ENCODE results near the gene GALNT9.

GALNT9 gene

DNA sequence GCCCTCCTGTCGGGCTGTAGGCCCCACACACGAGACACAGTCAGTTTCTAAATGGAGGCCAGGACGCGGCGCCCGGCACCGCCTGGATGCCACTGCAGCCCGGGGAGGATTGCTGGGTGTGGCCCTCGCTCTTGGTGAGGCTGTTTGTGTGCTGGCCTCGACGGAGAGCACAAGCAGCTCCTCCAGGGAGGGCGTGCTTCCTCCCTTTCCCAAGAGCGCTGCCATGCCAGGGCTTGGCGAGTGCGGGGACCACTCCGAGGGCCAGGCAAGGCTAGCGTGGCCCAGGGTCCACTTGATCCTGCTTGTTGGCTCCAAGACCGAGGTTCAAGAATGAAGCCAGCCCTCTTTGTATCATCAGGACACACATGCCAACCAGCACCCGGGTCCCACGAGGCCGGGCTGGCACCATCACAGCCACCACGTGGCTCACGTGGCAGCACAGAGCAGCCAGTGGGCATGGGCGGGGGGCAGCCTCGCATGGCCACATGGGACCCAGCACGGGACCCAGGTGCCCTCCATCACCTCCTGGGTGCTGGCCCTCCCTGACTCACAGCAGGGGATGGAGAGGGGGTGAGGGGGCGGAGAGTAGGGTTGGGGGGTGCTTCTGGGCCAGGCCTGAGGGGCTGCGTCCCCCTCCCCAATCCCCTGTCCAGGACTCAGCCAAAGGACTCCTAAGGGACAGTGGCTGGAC, 113.9 kb downstream of the GALNT9 start:
- H3K4me3 ChIP-seq (ENCODE audit: low read depth, low read length) = no peak overlapping the region
- CTCF ChIA-PET = no interaction called here
- POLR2A ChIA-PET = no interaction called here
- no peak for DNase-seq (ENCODE audit: low read depth, low spot score)
- TF ChIP-seq, protein P1, sequence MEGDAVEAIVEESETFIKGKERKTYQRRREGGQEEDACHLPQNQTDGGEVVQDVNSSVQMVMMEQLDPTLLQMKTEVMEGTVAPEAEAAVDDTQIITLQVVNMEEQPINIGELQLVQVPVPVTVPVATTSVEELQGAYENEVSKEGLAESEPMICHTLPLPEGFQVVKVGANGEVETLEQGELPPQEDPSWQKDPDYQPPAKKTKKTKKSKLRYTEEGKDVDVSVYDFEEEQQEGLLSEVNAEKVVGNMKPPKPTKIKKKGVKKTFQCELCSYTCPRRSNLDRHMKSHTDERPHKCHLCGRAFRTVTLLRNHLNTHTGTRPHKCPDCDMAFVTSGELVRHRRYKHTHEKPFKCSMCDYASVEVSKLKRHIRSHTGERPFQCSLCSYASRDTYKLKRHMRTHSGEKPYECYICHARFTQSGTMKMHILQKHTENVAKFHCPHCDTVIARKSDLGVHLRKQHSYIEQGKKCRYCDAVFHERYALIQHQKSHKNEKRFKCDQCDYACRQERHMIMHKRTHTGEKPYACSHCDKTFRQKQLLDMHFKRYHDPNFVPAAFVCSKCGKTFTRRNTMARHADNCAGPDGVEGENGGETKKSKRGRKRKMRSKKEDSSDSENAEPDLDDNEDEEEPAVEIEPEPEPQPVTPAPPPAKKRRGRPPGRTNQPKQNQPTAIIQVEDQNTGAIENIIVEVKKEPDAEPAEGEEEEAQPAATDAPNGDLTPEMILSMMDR (IDR thresholded peaks at IDR 0.05; ENCODE audit: insufficient read depth, low read length, missing control alignments) = no peak

GRCh38 chr12:132214891-132215290, 114.5 kb downstream of the GALNT9 start:
- no peak overlapping the region for H3K4me3 ChIP-seq (ENCODE audit: low read depth, low read length)
- TF ChIP-seq, protein P1 (IDR thresholded peaks at IDR 0.05; ENCODE audit: insufficient read depth, low read length, missing control alignments) = no peak
- CTCF ChIA-PET = no interaction called here
- DNase-seq (ENCODE audit: low read depth, low spot score) = no peak
- POLR2A ChIA-PET = no interaction called here

DNA sequence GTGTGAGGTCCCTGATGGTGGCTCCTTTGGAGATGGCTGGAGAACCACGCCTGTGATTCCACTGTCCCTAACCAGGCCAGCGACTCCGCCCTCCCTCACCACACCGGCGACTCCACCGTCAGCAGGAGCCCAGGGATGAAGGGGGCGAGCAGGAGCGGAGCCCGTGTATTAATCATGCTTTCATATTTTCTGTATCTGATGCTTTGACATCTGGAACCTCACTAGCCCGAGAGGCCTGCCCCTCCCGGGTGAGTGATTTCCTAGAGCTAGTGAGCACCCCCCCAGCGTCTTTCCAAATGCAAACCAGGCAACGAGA, 115.3 kb downstream of the GALNT9 start:
- TF ChIP-seq, protein P1 (IDR thresholded peaks at IDR 0.05; ENCODE audit: insufficient read depth, low read length, missing control alignments) = no peak
- ChIA-PET CTCF (no interaction called here), POLR2A (no interaction called here)
- no peak overlapping the region for H3K4me3 ChIP-seq (ENCODE audit: low read depth, low read length)
- no peak for DNase-seq (ENCODE audit: low read depth, low spot score)

DNA sequence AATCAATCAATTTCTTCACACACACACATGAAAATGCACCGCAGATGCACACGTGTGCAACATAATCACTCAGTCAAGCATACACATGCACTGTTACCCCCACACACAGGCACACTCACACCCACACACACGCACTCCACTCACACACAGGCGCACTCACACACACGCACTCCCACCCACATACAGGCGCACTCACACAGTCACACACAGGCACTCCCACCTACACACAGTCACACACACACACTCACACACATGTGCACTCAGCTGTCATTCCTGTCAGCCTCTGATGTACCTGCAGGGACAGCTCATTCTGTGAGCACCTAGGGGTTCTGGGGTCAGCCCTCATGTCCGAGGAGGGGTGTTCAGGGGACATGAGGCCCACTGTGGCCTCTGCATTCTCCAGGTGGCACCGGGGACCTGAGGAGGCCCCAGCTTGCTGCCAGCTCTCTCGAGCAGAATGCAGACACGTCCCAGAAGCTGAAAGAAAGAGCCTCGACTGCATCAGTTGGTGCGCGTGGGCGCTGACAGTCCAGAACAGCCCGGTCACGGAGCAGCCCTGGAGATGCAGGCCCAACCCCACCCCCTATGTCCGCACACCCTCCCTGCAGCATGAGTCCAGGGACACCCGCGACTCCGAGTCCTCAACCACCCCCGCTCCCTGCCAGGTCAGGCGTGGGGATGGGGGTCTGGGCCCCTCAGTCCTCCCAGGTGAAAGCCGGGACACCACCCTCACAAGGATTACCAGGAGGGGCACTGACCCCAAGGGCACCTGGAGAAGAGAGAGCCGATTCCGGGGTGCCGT, 115.8 kb downstream of the GALNT9 start:
- TF ChIP-seq, protein P1 (IDR thresholded peaks at IDR 0.05; ENCODE audit: insufficient read depth, low read length, missing control alignments) = no peak
- CTCF ChIA-PET = interaction anchor here (0.8 kb wide), 1 partner anchor 60 kb away, joined by 3 read pairs; no protein-coding TSS in a partner anchor

DNA sequence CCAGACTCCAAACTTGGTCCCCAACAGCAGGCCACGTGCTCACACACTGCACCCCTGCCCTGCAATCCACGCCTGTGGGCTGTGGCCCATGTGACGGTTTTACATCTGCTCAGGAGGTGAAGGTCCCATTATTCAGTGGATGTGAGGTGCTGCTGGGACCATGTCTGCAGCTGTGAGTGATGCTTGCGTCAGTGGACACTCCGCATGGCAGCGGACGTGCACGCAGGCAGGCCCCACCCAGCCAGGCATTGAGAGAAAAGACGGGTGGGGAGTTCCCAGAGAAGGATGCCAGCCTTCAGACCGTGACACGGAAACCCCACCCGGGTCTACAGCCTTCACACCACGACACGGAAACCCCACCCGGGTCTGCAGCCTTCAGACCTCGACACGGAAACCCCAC, 117.6 kb downstream of the GALNT9 start:
- CTCF ChIA-PET = no interaction called here
- DNase-seq (ENCODE audit: low read depth, low spot score) = no peak
- TF ChIP-seq, protein P1 (IDR thresholded peaks at IDR 0.05; ENCODE audit: insufficient read depth, low read length, missing control alignments) = no peak
- no peak overlapping the region for H3K4me3 ChIP-seq (ENCODE audit: low read depth, low read length)
- POLR2A ChIA-PET = no interaction called here

More for the DNA sequence above, 115.8 kb downstream of the GALNT9 start:
- DNase-seq (ENCODE audit: low read depth, low spot score) = no peak
- POLR2A ChIA-PET = no interaction called here
- no peak overlapping the region for H3K4me3 ChIP-seq (ENCODE audit: low read depth, low read length)

DNA sequence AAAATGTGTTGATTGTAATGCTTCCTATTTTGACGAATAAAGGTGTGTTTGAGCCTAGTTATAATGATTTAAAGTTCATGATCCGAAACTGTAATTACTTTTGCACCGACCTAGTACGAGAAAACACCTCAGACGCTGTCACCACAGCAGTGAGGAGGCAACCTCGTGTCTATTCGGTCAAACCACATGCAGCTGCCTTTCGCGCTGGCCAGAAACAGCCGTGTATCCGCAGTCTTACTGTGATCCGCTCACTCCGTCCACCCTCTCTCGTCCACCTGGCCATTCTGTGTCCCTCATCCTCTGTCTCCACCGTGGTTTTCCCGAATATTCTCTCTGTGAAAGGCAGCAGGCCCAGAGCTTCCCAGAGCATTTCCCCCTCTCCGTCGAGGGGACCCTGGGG, 118.1 kb downstream of the GALNT9 start:
- POLR2A ChIA-PET = no interaction called here
- CTCF ChIA-PET = no interaction called here
- TF ChIP-seq, protein P1 (IDR thresholded peaks at IDR 0.05; ENCODE audit: insufficient read depth, low read length, missing control alignments) = no peak
- DNase-seq (ENCODE audit: low read depth, low spot score) = no peak
- H3K4me3 ChIP-seq (ENCODE audit: low read depth, low read length) = no peak overlapping the region

Measured in AG04449 (cell line).